T follicular helper cell (primary cell): Measurements from ENCODE around the gene DMRTC2.
"Not testable (repeated sequence)": the region's sequence is repeated elsewhere in the genome, so short reads cannot be mapped to it uniquely, and the experiment has no call there.

Source experiments
- DNase-seq: peaks from one replicate; pipeline ENCODE4 v3.0.0-alpha.2; 2020; ENCODE audit warnings: low read depth

DMRTC2 gene

GRCh38 chr19:41871573-41872383, 26.9 kb downstream of the DMRTC2 start:
- peak; percentile 34 for DNase-seq

- DNase-seq, result no peak
Measured at GRCh38 chr19:41872384-41872774, 27.5 kb downstream of the DMRTC2 start.

GRCh38 chr19:41872775-41873647, 28.2 kb downstream of the DMRTC2 start:
- peak; percentile 56 for DNase-seq

GRCh38 chr19:41875973-41876372, 31.1 kb downstream of the DMRTC2 start:
- DNase-seq, result not testable (repeated sequence)

GRCh38 chr19:41876847-41877832, 32.3 kb downstream of the DMRTC2 start, which contains the start of gene CD79A:
Gene CD79A, plus strand, starts transcription at chr19:41877279. Its CDS starts 26 bp downstream, at chr19:41877305.
- DNase-seq, result no peak

- no peak for DNase-seq
Measured at GRCh38 chr19:41877916-41878905, 33.4 kb downstream of the DMRTC2 start.

- no peak for DNase-seq
Measured at GRCh38 chr19:41879080-41879479, 34.2 kb downstream of the DMRTC2 start.

- DNase-seq, result no peak
Measured at GRCh38 chr19:41879670-41880328, 35.0 kb downstream of the DMRTC2 start.

- DNase-seq, result no peak
Measured at GRCh38 chr19:41880329-41880708, 35.5 kb downstream of the DMRTC2 start.

- DNase-seq, result peak; percentile 38
Measured at GRCh38 chr19:41882568-41883462, 38.0 kb downstream of the DMRTC2 start, which contains the start of gene ARHGEF1. Gene ARHGEF1, plus strand, starts transcription at chr19:41883184. Its CDS starts 4,899 bp downstream, at chr19:41888083.

GRCh38 chr19:41883463-41883820, 38.6 kb downstream of the DMRTC2 start:
- DNase-seq, result no peak

GRCh38 chr19:41883821-41884733, 39.2 kb downstream of the DMRTC2 start:
- DNase-seq, result peak; percentile 66

GRCh38 chr19:41886761-41887710, 42.2 kb downstream of the DMRTC2 start:
- peak; percentile 52 for DNase-seq

- peak; percentile 72 for DNase-seq
Measured at GRCh38 chr19:41887711-41888382, 43.0 kb downstream of the DMRTC2 start.

GRCh38 chr19:41888926-41889325, 44.1 kb downstream of the DMRTC2 start:
- no peak for DNase-seq

- DNase-seq, result no peak
Measured at GRCh38 chr19:41889896-41890295, 45.1 kb downstream of the DMRTC2 start.
